ENCODE measurements around the gene SETD4.

DNA sequence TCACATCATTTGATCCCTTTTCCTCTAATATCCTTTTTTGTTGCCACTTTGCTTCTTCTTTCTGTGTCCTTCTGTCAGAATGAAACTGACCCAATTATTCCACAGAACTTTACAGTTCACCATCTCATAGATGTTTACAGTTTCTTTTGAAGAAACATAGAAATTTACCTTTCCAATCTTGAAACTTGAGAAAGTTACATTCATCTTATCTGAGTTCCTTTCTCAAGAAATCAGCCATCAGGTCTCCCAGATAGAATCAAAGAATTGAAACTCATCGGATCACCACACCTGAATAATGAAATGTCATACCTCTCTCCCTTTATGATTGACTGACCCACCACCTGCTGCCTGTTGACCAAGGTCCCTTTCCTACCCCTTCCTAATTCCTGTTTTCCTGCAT is 33.2 kb upstream of the SETD4 start:
- no peak for TF ChIP-seq ZNF274 (IDR thresholded peaks at IDR 0.05; ENCODE audit: low read depth, low read length)
- TF ChIP-seq SUZ12 (IDR thresholded peaks at IDR 0.05; ENCODE audit: extremely low read depth, insufficient read depth, insufficient read length): no peak

All from NT2/D1 (cell line).